Right lobe of liver (tissue), 4 donors: ENCODE data around the gene SLC7A5.

Source experiments
- POLR2A ChIP-seq: fragments of 450-650 bp; IDR thresholded peaks from one replicate; pipeline ENCODE4 v1.6.1; 2017; ENCODE audit warnings: antibody characterized with exemption, mild to moderate bottlenecking
- TF ChIP-seq, protein P1 (sequence below), 4 donors: fragments of 200-600 bp in 3 of 4; fragments of 450-650 bp in 1 of 4; IDR thresholded peaks; one replicate each; pipeline versions ENCODE4 v1.5.1 to v1.8.0; 2016 to 2022; ENCODE audit warnings: antibody characterized with exemption in 4 of 4, mild to moderate bottlenecking in 2 of 4
- donor health status: DM: no; HTN: no; CAD: no.
- donor health status: DM: no; HTN: no; CAD: no.
- donor health status: DM: no; HTN: yes; CAD: no.

DNA sequence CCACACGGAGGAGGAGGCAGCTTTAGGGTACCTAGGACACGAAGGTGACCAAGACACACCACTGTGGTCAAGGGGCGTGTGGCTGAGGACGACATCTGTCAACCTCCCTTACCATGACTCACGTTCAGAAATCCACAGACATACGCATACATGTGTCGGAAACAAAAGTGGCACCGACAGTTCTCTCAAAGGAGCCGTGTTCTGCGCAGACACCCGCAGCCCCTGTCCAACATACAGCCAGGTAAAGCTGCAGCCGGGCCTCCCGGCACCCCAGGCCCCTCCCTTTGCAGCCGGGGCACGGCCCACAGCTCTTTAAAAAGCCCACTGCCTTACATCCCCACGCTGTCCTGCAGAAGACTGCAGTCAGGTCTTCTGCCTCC lies 63.1 kb downstream of the SLC7A5 start:
- TF ChIP-seq, protein P1, sequence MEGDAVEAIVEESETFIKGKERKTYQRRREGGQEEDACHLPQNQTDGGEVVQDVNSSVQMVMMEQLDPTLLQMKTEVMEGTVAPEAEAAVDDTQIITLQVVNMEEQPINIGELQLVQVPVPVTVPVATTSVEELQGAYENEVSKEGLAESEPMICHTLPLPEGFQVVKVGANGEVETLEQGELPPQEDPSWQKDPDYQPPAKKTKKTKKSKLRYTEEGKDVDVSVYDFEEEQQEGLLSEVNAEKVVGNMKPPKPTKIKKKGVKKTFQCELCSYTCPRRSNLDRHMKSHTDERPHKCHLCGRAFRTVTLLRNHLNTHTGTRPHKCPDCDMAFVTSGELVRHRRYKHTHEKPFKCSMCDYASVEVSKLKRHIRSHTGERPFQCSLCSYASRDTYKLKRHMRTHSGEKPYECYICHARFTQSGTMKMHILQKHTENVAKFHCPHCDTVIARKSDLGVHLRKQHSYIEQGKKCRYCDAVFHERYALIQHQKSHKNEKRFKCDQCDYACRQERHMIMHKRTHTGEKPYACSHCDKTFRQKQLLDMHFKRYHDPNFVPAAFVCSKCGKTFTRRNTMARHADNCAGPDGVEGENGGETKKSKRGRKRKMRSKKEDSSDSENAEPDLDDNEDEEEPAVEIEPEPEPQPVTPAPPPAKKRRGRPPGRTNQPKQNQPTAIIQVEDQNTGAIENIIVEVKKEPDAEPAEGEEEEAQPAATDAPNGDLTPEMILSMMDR (IDR thresholded peaks at IDR 0.05) = no peak
- no peak for TF ChIP-seq POLR2A
